PC-3 (cell line): ENCODE data around the gene PLCB4.

Experiments used
- CTCF ChIP-seq: fragments of 300-600 bp; sonication (generic); conservative IDR thresholded peaks from 2 replicates; pipeline ENCODE4 v1.5.1; 2017; ENCODE audit warnings: antibody characterized with exemption, low read depth, mild to moderate bottlenecking, low read length
- EZH2phosphoT487 ChIP-seq: fragments of 300-600 bp; sonication (generic); IDR thresholded peaks from 2 replicates; pipeline ENCODE4 v1.6.1; 2018; ENCODE audit warnings: mild to moderate bottlenecking, antibody characterized with exemption, low read length, borderline replicate concordance

DNA sequence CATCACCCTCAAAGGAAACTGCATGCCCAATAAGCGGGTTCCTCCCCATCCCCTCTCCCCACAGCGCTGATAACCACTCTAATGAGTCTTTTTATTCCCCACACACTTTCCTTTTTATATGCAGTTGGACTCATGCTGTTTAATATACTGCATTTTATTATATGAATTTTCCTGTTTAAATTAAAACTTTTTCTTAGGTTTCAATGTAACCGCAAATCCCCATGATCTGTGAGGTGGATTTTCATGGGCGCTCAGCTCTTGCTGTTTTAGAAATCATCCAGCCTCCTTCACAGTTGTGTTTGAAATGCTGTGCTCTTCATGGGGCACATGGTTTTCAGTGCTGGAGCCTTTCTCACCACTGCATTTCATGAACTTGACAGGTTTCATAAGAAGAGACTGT, 280.4 kb downstream of the PLCB4 start:
- TF ChIP-seq CTCF (no peak), EZH2phosphoT487 (no peak)
